Measurements from ENCODE around the gene EPB41L3.

- TF ChIP-seq CTCF (IDR thresholded peaks at IDR 0.05; ENCODE audit: low read depth, low read length) (no peak), EZH2phosphoT487 (IDR thresholded peaks at IDR 0.05; ENCODE audit: low read depth) (no peak)
These were observed 99.0 kb downstream of the EPB41L3 start for GRCh38 chr18:5444847-5445246.

All from OCI-LY3 (cell line).